HCT116 (cell line): Measurements from ENCODE around the gene TBXAS1. TPM values are rescaled to one million over a fixed set of nuclear protein-coding genes. Genes with fewer than 3 reads are reported as not detected.

Experiments
- ATAC-seq: fragments of 200-7000 bp; cut with Tn5 transposase; 2 replicates; pipeline ENCODE4 v1.9.1; 2020; ENCODE audit warnings: mild to moderate bottlenecking, moderate library complexity
- BruUV-seq: library from RNA; stranded (reverse); fragments of 400-500 nt; replicated peaks from 2 replicates; lab custom pipeline; 2021; lab: Mats Ljungman, UMichigan
- CTCF ChIA-PET: fragments of 300-600 bp; sonication (Branson Sonifier 250); formaldehyde crosslinking; loops from one replicate; lab custom pipeline; 2021; ENCODE audit warnings: antibody characterized with exemption; lab: Charles Lee
- POLR2A ChIA-PET: fragments of 300-600, 350-600 bp; sonication (Branson Sonifier 250); formaldehyde crosslinking; loops from one replicate; lab custom pipeline; 2021; ENCODE audit warnings: antibody characterized with exemption; lab: Charles Lee
- RAD21 ChIA-PET, 2 experiments: fragments of 300-600 bp; sonication (Branson Sonifier 250); formaldehyde crosslinking; loops; one replicate each; lab custom pipeline; 2023; ENCODE audit warnings: low total read pairs in 2 of 2; ENCODE audit not compliant: uncharacterized antibody in 2 of 2, unreplicated experiment in 2 of 2, low non-redundant PET in 1 of 2; lab: Charles Lee
- DNase-seq: peaks from one replicate; pipeline ENCODE4 v3.0.0-alpha.2; 2010; ENCODE audit warnings: low read depth, low spot score
- H2AFZ ChIP-seq: fragments of 200-600 bp; shearing (Covaris generic), sonication (generic); 2 replicates; pipeline ENCODE4 v1.6.1; 2017; ENCODE audit warnings: low read depth, mixed run types, mixed read lengths, antibody characterized with exemption, low read length; ENCODE audit not compliant: poor library complexity, severe bottlenecking
- H3K27ac ChIP-seq: 2 replicates; pipeline ENCODE4 v1.5.1; 2012; ENCODE audit warnings: low read depth, low read length
- H3K27me3 ChIP-seq: fragments of 200-600 bp; sonication (generic); 2 replicates; pipeline ENCODE4 v1.6.1; 2016; ENCODE audit warnings: mixed run types, low read length, mixed read lengths; ENCODE audit not compliant: insufficient read depth
- H3K36me3 ChIP-seq, 2 experiments: fragments of 200-500 bp in 1 of 2; fragments of 200-600 bp in 1 of 2; sonication (Bioruptor generic) in 1 of 2; sonication (generic) in 1 of 2; 2 replicates each; pipeline versions ENCODE4 v1.5.1 to v1.6.1; 2014 to 2016; ENCODE audit warnings: low read length in 2 of 2, inconsistent platforms in 1 of 2, mixed read lengths in 1 of 2, mixed run types in 1 of 2; ENCODE audit not compliant: insufficient read depth in 2 of 2, control insufficient read depth in 1 of 2
- H3K4me1 ChIP-seq, 2 experiments: fragments of 200-600 bp in 1 of 2; sonication (generic) in 1 of 2; 2 replicates each; pipeline versions ENCODE4 v1.5.1 to v1.6.1; 2012 to 2017; ENCODE audit warnings: low read length in 2 of 2, inconsistent platforms in 1 of 2, mild to moderate bottlenecking in 1 of 2, mixed read lengths in 1 of 2, mixed run types in 1 of 2, moderate library complexity in 1 of 2; ENCODE audit not compliant: insufficient read depth in 2 of 2, control insufficient read depth in 1 of 2
- H3K4me2 ChIP-seq: fragments of 200-600 bp; sonication (generic); 2 replicates; pipeline ENCODE4 v1.6.1; 2017; ENCODE audit warnings: mixed run types, low read length, mixed read lengths
- H3K4me3 ChIP-seq, 2 experiments: fragments of 200-600 bp in 1 of 2; sonication (generic) in 1 of 2; replicated peaks in 1 of 2; 2 replicates each; pipeline ENCODE4 v1.5.1; 2011 to 2016; ENCODE audit warnings: low read length in 2 of 2, control low read depth in 1 of 2, low read depth in 1 of 2, mild to moderate bottlenecking in 1 of 2, mixed read lengths in 1 of 2, mixed run types in 1 of 2
- H3K79me2 ChIP-seq: fragments of 200-600 bp; sonication (generic); 2 replicates; pipeline ENCODE4 v1.6.1; 2017; ENCODE audit warnings: mild to moderate bottlenecking, mixed run types, low read length, moderate library complexity, mixed read lengths; ENCODE audit not compliant: insufficient read depth
- H3K9ac ChIP-seq: fragments of 200-600 bp; sonication (generic); 2 replicates; pipeline ENCODE4 v1.6.1; 2016; ENCODE audit warnings: low read length, mixed read lengths
- H3K9me2 ChIP-seq: fragments of 200-600 bp; sonication (generic), shearing (Covaris generic); 2 replicates; pipeline ENCODE4 v1.6.1; 2017; ENCODE audit warnings: mixed run types, mild to moderate bottlenecking, moderate library complexity; ENCODE audit not compliant: insufficient read depth
- H3K9me3 ChIP-seq, 2 experiments: fragments of 200-500 bp in 1 of 2; fragments of 200-600 bp in 1 of 2; sonication (Bioruptor generic) in 1 of 2; sonication (generic) in 1 of 2; 2 replicates each; pipeline ENCODE4 v1.6.1; 2014 to 2017; ENCODE audit warnings: low read length in 2 of 2, mixed read lengths in 2 of 2, inconsistent platforms in 1 of 2, low read depth in 1 of 2, mild to moderate bottlenecking in 1 of 2, mixed run types in 1 of 2, moderate library complexity in 1 of 2; ENCODE audit not compliant: control insufficient read depth in 1 of 2, insufficient read depth in 1 of 2
- H4K20me1 ChIP-seq: fragments of 200-600 bp; sonication (generic), shearing (Covaris generic); 2 replicates; pipeline ENCODE4 v1.6.1; 2017; ENCODE audit warnings: mixed run types, mild to moderate bottlenecking, moderate library complexity; ENCODE audit not compliant: insufficient read depth
- CEBPB ChIP-seq: IDR thresholded peaks from 2 replicates; pipeline ENCODE4 v1.6.1; 2012; ENCODE audit warnings: low read depth
- EZH2 ChIP-seq: fragments of 200-600 bp; sonication (generic); IDR thresholded peaks from 2 replicates; pipeline ENCODE4 v1.6.1; 2017; ENCODE audit warnings: antibody characterized with exemption, mixed run types
- SIN3A ChIP-seq: IDR thresholded peaks from 2 replicates; pipeline ENCODE4 v1.6.1; 2012; ENCODE audit warnings: low read depth
- SP1 ChIP-seq: IDR thresholded peaks from 2 replicates; pipeline ENCODE4 v1.6.1; 2012; ENCODE audit warnings: low read depth
- YY1 ChIP-seq: IDR thresholded peaks from 2 replicates; pipeline ENCODE4 v1.6.1; 2011; ENCODE audit warnings: low read length, low read depth, moderate library complexity, mild to moderate bottlenecking; ENCODE audit not compliant: insufficient replicate concordance; ENCODE audit errors: extremely low read depth
- ZFX ChIP-seq: fragments of 450-650 bp; IDR thresholded peaks from 2 replicates; pipeline ENCODE4 v1.6.1; 2017
- ZNF274 ChIP-seq: fragments of 200-500 bp; sonication (Bioruptor generic); IDR thresholded peaks from 2 replicates; pipeline ENCODE4 v1.6.1; 2014; ENCODE audit warnings: mild to moderate bottlenecking, low read depth, low read length, inconsistent platforms
- intact Hi-C: fragments of 100-400 bp; cut with micrococcal nuclease; formaldehyde crosslinking; loops from 2 replicates; pipeline ENCODE4 v1.10.0; 2022
- total RNA-seq: library from RNA; stranded (reverse); gene quantifications from one replicate; pipeline ENCODE4 v1.2.1, GENCODE V29; 2021; ENCODE audit not compliant: unreplicated experiment
- TF ChIP-seq, protein P1 (sequence below): IDR thresholded peaks from 2 replicates; pipeline ENCODE4 v1.6.1; 2012
- TF ChIP-seq, protein P2 (sequence below): IDR thresholded peaks from 2 replicates; pipeline ENCODE4 v1.6.1; 2011; ENCODE audit warnings: mild to moderate bottlenecking, low read length, moderate library complexity; ENCODE audit not compliant: insufficient replicate concordance; ENCODE audit errors: extremely low read depth
- TF ChIP-seq, protein P3 (sequence below): IDR thresholded peaks from 2 replicates; pipeline ENCODE4 v1.6.1; 2012; ENCODE audit warnings: low read depth

The TBXAS1 gene
- total RNA-seq, 1 experiment from 2014 or later, result 1.4 TPM

DNA sequence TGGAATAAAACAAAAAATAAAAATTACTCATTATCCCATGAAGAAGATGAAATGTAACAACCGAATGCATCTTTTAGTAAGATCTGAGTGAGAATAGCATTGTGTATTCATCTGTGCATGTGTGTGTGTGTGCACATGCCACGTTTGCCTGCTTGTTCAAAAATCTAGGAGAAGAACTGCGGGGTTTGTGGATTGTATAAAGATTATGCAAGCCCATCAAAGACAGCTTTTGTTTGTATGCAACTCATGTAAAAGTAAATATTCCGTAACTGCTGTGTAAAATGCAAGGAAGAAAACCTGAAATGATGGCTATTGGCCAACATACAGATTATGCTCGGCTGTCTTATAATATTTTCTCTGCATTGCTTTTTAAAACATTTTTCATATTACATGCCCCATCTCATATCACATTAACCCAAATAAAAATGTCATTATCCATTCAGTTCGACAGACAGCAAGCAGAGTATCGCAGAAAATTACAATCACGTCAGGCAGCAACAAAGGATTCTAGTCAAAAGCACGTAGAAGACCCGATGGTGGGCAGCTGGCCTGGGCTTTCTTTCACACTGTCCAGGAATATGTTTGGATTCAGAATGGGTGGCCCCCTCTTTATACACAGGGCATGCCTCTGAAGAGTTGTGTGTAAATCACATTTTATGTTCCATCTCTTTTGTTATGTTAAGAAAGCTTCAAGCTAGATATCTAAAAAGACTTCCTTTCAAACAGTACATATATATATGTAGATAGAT, 119.7 kb downstream of the TBXAS1 start:
- H3K36me3 ChIP-seq, result no peaks in the 10 kb centered on the region

More for the DNA sequence above, 119.7 kb downstream of the TBXAS1 start:
- no peak overlapping the region for H3K9ac ChIP-seq
- POLR2A ChIA-PET, result no interaction called here
- TF ChIP-seq, protein P1, sequence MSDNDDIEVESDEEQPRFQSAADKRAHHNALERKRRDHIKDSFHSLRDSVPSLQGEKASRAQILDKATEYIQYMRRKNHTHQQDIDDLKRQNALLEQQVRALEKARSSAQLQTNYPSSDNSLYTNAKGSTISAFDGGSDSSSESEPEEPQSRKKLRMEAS, result no peak
- TF ChIP-seq, protein P2, sequence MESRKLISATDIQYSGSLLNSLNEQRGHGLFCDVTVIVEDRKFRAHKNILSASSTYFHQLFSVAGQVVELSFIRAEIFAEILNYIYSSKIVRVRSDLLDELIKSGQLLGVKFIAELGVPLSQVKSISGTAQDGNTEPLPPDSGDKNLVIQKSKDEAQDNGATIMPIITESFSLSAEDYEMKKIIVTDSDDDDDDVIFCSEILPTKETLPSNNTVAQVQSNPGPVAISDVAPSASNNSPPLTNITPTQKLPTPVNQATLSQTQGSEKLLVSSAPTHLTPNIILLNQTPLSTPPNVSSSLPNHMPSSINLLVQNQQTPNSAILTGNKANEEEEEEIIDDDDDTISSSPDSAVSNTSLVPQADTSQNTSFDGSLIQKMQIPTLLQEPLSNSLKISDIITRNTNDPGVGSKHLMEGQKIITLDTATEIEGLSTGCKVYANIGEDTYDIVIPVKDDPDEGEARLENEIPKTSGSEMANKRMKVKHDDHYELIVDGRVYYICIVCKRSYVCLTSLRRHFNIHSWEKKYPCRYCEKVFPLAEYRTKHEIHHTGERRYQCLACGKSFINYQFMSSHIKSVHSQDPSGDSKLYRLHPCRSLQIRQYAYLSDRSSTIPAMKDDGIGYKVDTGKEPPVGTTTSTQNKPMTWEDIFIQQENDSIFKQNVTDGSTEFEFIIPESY, result no peak
- TF ChIP-seq ZNF274, result no peak
- no peak for TF ChIP-seq ZFX
- no peak for TF ChIP-seq SIN3A
- TF ChIP-seq CEBPB, result no peak
- TF ChIP-seq EZH2, result no peak
- no peak for TF ChIP-seq YY1
- no peak for TF ChIP-seq SP1
- TF ChIP-seq, protein P3, sequence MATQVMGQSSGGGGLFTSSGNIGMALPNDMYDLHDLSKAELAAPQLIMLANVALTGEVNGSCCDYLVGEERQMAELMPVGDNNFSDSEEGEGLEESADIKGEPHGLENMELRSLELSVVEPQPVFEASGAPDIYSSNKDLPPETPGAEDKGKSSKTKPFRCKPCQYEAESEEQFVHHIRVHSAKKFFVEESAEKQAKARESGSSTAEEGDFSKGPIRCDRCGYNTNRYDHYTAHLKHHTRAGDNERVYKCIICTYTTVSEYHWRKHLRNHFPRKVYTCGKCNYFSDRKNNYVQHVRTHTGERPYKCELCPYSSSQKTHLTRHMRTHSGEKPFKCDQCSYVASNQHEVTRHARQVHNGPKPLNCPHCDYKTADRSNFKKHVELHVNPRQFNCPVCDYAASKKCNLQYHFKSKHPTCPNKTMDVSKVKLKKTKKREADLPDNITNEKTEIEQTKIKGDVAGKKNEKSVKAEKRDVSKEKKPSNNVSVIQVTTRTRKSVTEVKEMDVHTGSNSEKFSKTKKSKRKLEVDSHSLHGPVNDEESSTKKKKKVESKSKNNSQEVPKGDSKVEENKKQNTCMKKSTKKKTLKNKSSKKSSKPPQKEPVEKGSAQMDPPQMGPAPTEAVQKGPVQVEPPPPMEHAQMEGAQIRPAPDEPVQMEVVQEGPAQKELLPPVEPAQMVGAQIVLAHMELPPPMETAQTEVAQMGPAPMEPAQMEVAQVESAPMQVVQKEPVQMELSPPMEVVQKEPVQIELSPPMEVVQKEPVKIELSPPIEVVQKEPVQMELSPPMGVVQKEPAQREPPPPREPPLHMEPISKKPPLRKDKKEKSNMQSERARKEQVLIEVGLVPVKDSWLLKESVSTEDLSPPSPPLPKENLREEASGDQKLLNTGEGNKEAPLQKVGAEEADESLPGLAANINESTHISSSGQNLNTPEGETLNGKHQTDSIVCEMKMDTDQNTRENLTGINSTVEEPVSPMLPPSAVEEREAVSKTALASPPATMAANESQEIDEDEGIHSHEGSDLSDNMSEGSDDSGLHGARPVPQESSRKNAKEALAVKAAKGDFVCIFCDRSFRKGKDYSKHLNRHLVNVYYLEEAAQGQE, result no peak
- TF ChIP-seq, all 23 proteins: peak for 0
- H3K27me3 ChIP-seq, result no peaks in the 10 kb centered on the region; the same call in 1 of the 2 replicates
- H2AFZ ChIP-seq, result no peak overlapping the region
- ChIA-PET CTCF (no interaction called here), RAD21 (no interaction called here)
- H3K4me3 ChIP-seq, result no peak overlapping the region
- H3K4me1 ChIP-seq, result no peaks in the 10 kb centered on the region
- H3K27ac ChIP-seq, result no peak overlapping the region
- DNase-seq (no peak), ATAC-seq (no peak)
- no peaks in the 10 kb centered on the region for H3K79me2 ChIP-seq
- no peaks in the 10 kb centered on the region for H3K9me3 ChIP-seq
- no peaks in the 10 kb centered on the region for H3K9me2 ChIP-seq
- intact Hi-C loops, result no loop called here
- H4K20me1 ChIP-seq, result no peaks in the 10 kb centered on the region
- no TSS peak for BruUV-seq
- no peak overlapping the region for H3K4me2 ChIP-seq
